PC-9 (cell line): ENCODE results near the gene KRTAP10-12.

Experiments
- CTCF ChIP-seq: fragments of 200-600 bp; sonication (generic); conservative IDR thresholded peaks from 2 replicates; pipeline ENCODE4 v1.6.1; 2017; ENCODE audit warnings: mixed run types, antibody characterized with exemption, mild to moderate bottlenecking, moderate library complexity
- EZH2 ChIP-seq: fragments of 200-600 bp; sonication (generic); IDR thresholded peaks from 2 replicates; pipeline ENCODE4 v1.8.0; 2017; ENCODE audit warnings: antibody characterized with exemption, low read depth

GRCh38 chr21:44735821-44736220, 38.8 kb downstream of the KRTAP10-12 start:
- no peak for TF ChIP-seq EZH2
- no peak for TF ChIP-seq CTCF
